ENCODE measurements around the gene KCNC3. TPM values are rescaled to one million over a fixed set of nuclear protein-coding genes. Genes with fewer than 3 reads are reported as not detected.
"Not testable (repeated sequence)": the region's sequence is repeated elsewhere in the genome, so short reads cannot be mapped to it uniquely, and the experiment has no call there.

KCNC3 gene
- total RNA-seq, 2 experiments from 2014 or later: 4.2 to 4.3 TPM

GRCh38 chr19:50344661-50345318 lies 15.6 kb upstream of the KCNC3 start:
- ChIA-PET POLR2A (interaction anchor here (0.7 to 0.8 kb wide), 2 partner anchors 11 to 13 kb away, joined by 4 read pairs; no protein-coding TSS in a partner anchor), CTCF (interaction anchor here (0.5 to 4.3 kb wide), 2 partner anchors 13 to 23 kb away, joined by 3 to 18 read pairs; no protein-coding TSS in a partner anchor)
- no peak for DNase-seq
- H3K4me3 Mint-ChIP-seq: peak overlapping the region; percentile 27
- peaks cover 45% of the 10 kb centered on the region for H3K4me1 Mint-ChIP-seq
- H3K27me3 Mint-ChIP-seq: no peaks in the 10 kb centered on the region
- H3K9me3 Mint-ChIP-seq: peaks cover 11% of the 10 kb centered on the region
- H3K27ac Mint-ChIP-seq: no peak overlapping the region
- H3K36me3 Mint-ChIP-seq (ENCODE audit: low read depth): peaks cover 23% of the 10 kb centered on the region

GRCh38 chr19:50341091-50341564 lies 12.0 kb upstream of the KCNC3 start:
- H3K27ac Mint-ChIP-seq: no peak overlapping the region
- peaks cover 24% of the 10 kb centered on the region for H3K36me3 Mint-ChIP-seq (ENCODE audit: low read depth)
- peaks cover 11% of the 10 kb centered on the region for H3K9me3 Mint-ChIP-seq
- no peak for DNase-seq
- H3K27me3 Mint-ChIP-seq: no peaks in the 10 kb centered on the region
- ChIA-PET POLR2A (interaction anchor here (0.5 to 1.8 kb wide), 3 partner anchors 12 to 168 kb away, joined by 3 to 7 read pairs (median 3); partner anchors contain the start of gene KCNC3), CTCF (interaction anchor here (1.2 kb wide), 1 partner anchor 28 kb away, joined by 3 read pairs; no protein-coding TSS in a partner anchor)
- no peak overlapping the region for H3K4me3 Mint-ChIP-seq
- peaks cover 21% of the 10 kb centered on the region for H3K4me1 Mint-ChIP-seq

- POLR2A ChIA-PET: interaction anchor here (1.1 to 1.8 kb wide), 2 partner anchors 11 to 18 kb away, joined by 3 to 7 read pairs; partner anchors contain the start of gene KCNC3
Measured at GRCh38 chr19:50340331-50340730, 11.2 kb upstream of the KCNC3 start.

GRCh38 chr19:50337031-50337430 lies 7.9 kb upstream of the KCNC3 start:
- DNase-seq, CTCF ChIA-PET, H3K4me3 Mint-ChIP-seq, H3K27me3 Mint-ChIP-seq, H3K27ac Mint-ChIP-seq, POLR2A ChIA-PET, H3K9me3 Mint-ChIP-seq: not testable (repeated sequence)
- H3K36me3 Mint-ChIP-seq (ENCODE audit: low read depth): peaks cover 29% of the 10 kb centered on the region
- H3K4me1 Mint-ChIP-seq: peaks cover 38% of the 10 kb centered on the region

More at GRCh38 chr19:50340331-50340730, 11.2 kb upstream of the KCNC3 start:
- Mint-ChIP-seq H3K27me3 (no peaks in the 10 kb centered on the region), H3K36me3 (ENCODE audit: low read depth) (peaks cover 28% of the 10 kb centered on the region), H3K4me3 (no peak overlapping the region), H3K9me3 (peaks cover 11% of the 10 kb centered on the region), H3K27ac (no peak overlapping the region), H3K4me1 (peaks cover 25% of the 10 kb centered on the region)
- DNase-seq: no peak
- CTCF ChIA-PET: interaction anchor here (1.5 kb wide), 1 partner anchor 12 kb away, joined by 4 read pairs; the partner anchor contains the start of gene KCNC3

GRCh38 chr19:50334741-50335421 lies 5.7 kb upstream of the KCNC3 start:
- Mint-ChIP-seq H3K27ac (peak overlapping the region; percentile 23), H3K4me1 (peaks cover 53% of the 10 kb centered on the region)

GRCh38 chr19:50333737-50334617 lies 4.8 kb upstream of the KCNC3 start:
- POLR2A ChIA-PET: interaction anchor here (0.6 to 3.0 kb wide), 9 partner anchors 10 to 831 kb away, joined by 3 to 21 read pairs (median 3); partner anchors contain the start of gene POLD1
- H3K4me1 Mint-ChIP-seq: peaks cover 60% of the 10 kb centered on the region
- CTCF ChIA-PET: interaction anchor here (0.5 to 2.1 kb wide), 5 partner anchors 13 to 395 kb away, joined by 3 to 6 read pairs (median 4); partner anchors contain the start of gene JOSD2
- peak overlapping the region; percentile 87 for H3K4me3 Mint-ChIP-seq
- H3K36me3 Mint-ChIP-seq (ENCODE audit: low read depth): peaks cover 28% of the 10 kb centered on the region
- peaks cover 13% of the 10 kb centered on the region for H3K27me3 Mint-ChIP-seq
- H3K27ac Mint-ChIP-seq: peak overlapping the region; percentile 89
- peaks cover 2% of the 10 kb centered on the region for H3K9me3 Mint-ChIP-seq
- DNase-seq: peak; percentile 87

More at GRCh38 chr19:50334741-50335421, 5.7 kb upstream of the KCNC3 start:
- Mint-ChIP-seq H3K36me3 (ENCODE audit: low read depth) (peaks cover 25% of the 10 kb centered on the region), H3K27me3 (peaks cover 7% of the 10 kb centered on the region), H3K4me3 (peak overlapping the region; percentile 46), H3K9me3 (no peaks in the 10 kb centered on the region)
- ChIA-PET CTCF (interaction anchor here (1.5 to 2.1 kb wide), 2 partner anchors 12 to 22 kb away, joined by 4 to 6 read pairs; no protein-coding TSS in a partner anchor), POLR2A (interaction anchor here (1.1 to 3.0 kb wide), 4 partner anchors 9 to 50 kb away, joined by 3 to 21 read pairs (median 5); partner anchors contain the start of gene POLD1)
- no peak for DNase-seq

- DNase-seq: peak; percentile 95
- peaks cover 2% of the 10 kb centered on the region for H3K9me3 Mint-ChIP-seq
- peaks cover 60% of the 10 kb centered on the region for H3K4me1 Mint-ChIP-seq
- peak overlapping the region; percentile 87 for H3K4me3 Mint-ChIP-seq
- peak overlapping the region; percentile 89 for H3K27ac Mint-ChIP-seq
- peaks cover 26% of the 10 kb centered on the region for H3K36me3 Mint-ChIP-seq (ENCODE audit: low read depth)
- ChIA-PET POLR2A (interaction anchor here (0.6 to 3.0 kb wide), 10 partner anchors 11 to 830 kb away, joined by 3 to 21 read pairs (median 3); partner anchors contain the start of gene POLD1), CTCF (interaction anchor here (0.5 to 2.1 kb wide), 5 partner anchors 14 to 395 kb away, joined by 3 to 6 read pairs (median 4); partner anchors contain the start of gene JOSD2)
- H3K27me3 Mint-ChIP-seq: peaks cover 13% of the 10 kb centered on the region
Measured at GRCh38 chr19:50333235-50333736, 4.1 kb upstream of the KCNC3 start.

GRCh38 chr19:50332244-50333038 lies 3.3 kb upstream of the KCNC3 start:
- H3K9me3 Mint-ChIP-seq: peaks cover 2% of the 10 kb centered on the region
- H3K36me3 Mint-ChIP-seq (ENCODE audit: low read depth): peaks cover 28% of the 10 kb centered on the region
- H3K4me3 Mint-ChIP-seq: peak overlapping the region; percentile 87
- DNase-seq: no peak
- H3K27me3 Mint-ChIP-seq: peaks cover 17% of the 10 kb centered on the region
- ChIA-PET POLR2A (interaction anchor here (1.0 to 3.0 kb wide), 3 partner anchors 14 to 31 kb away, joined by 3 to 21 read pairs (median 6); no protein-coding TSS in a partner anchor), CTCF (interaction anchor here (1.5 to 2.1 kb wide), 2 partner anchors 16 to 25 kb away, joined by 4 to 6 read pairs; no protein-coding TSS in a partner anchor)
- H3K27ac Mint-ChIP-seq: peak overlapping the region; percentile 70
- H3K4me1 Mint-ChIP-seq: peaks cover 65% of the 10 kb centered on the region

- Mint-ChIP-seq H3K9me3 (peaks cover 2% of the 10 kb centered on the region), H3K27me3 (peaks cover 22% of the 10 kb centered on the region), H3K4me3 (peak overlapping the region; percentile 87), H3K27ac (peak overlapping the region; percentile 70), H3K36me3 (ENCODE audit: low read depth) (peaks cover 33% of the 10 kb centered on the region), H3K4me1 (peaks cover 70% of the 10 kb centered on the region)
- ChIA-PET POLR2A (interaction anchor here (3.0 kb wide), 1 partner anchor 26 kb away, joined by 21 read pairs; no protein-coding TSS in a partner anchor), CTCF (no interaction called here)
- DNase-seq: no peak
Measured at GRCh38 chr19:50331994-50332243, 2.7 kb upstream of the KCNC3 start.

- peak overlapping the region; percentile 70 for H3K27ac Mint-ChIP-seq
- peaks cover 75% of the 10 kb centered on the region for H3K4me1 Mint-ChIP-seq
- no peak for DNase-seq
- peaks cover 35% of the 10 kb centered on the region for H3K36me3 Mint-ChIP-seq (ENCODE audit: low read depth)
- ChIA-PET CTCF (no interaction called here), POLR2A (interaction anchor here (3.0 to 3.5 kb wide), 2 partner anchors 26 to 27 kb away, joined by 13 to 21 read pairs; no protein-coding TSS in a partner anchor)
- peaks cover 27% of the 10 kb centered on the region for H3K27me3 Mint-ChIP-seq
- peaks cover 2% of the 10 kb centered on the region for H3K9me3 Mint-ChIP-seq
- H3K4me3 Mint-ChIP-seq: peak overlapping the region; percentile 87
Measured at GRCh38 chr19:50331221-50331993, 2.2 kb upstream of the KCNC3 start.

Measured in activated CD4-positive, alpha-beta memory T cell treated with anti-CD3 and anti-CD28 coated beads, Interleukin-2, amount 10 ng/mL, durations not matched to agents 7 days and 5 days (primary cell).